Hepatic stellate cell (primary cell): ENCODE measurements around the gene PPP1R8.
"Not testable (repeated sequence)": the region's sequence is repeated elsewhere in the genome, so short reads cannot be mapped to it uniquely, and the experiment has no call there.

Experiments used
- DNase-seq: peaks from one replicate; pipeline ENCODE4 v3.0.0; 2011; ENCODE audit warnings: low spot score

The PPP1R8 gene

DNA sequence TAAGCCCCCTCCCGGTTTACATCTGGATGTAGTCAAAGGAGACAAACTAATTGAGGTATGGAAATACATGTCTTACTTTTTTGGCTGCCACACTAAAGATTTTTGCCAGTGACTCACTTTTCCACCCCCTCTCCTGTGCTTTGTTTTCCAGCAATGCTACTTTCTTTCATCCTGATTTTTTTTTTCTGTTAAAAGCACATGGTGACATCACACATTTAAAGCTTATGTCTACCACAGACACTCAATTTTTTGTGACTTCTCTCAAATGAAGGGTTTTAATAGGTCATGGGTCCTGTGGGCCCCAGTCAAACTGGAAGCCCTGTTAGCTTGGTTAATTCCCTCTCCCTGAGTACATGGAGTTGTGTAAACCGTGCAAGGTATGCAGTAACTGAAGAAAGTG, 2.2 kb downstream of the PPP1R8 start:
- DNase-seq: no peak

DNA sequence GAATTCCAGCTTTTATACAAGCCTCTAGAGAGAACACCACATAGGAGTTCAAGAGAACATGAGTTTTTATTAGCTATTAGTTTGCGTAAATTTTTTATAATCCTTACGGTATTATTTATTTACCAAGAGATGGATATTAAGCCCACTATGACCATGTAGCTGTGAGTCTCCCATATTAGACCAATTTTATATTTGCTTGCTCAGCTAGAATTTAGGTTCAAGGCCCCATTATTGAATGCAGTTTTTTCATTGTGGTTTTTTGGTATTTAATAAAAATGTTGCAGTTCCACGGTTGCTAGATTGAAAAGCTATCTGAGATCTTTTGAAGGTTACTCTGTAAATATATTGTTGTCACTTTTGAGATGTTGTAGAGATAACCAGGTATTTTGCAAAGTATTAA, 2.9 kb downstream of the PPP1R8 start:
- DNase-seq: no peak

DNA sequence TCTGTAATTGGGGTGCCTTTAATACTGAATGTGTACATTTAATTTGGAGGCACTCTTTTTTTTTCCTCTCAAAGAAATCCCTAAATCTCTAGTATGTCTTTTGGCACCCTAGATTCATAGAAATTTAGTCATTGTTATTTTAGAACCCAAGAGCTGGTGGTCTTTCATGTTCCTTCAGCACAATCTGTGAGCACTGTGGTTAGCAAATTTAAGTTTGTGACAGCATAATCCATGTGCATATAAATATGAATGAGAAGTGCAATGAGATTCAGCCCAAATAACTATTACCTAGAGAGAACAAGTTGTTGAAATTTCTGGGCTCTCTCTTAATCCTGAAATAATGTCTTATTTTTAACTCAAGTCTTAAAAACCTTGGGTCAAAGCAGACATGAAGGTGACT, 4.5 kb downstream of the PPP1R8 start:
- DNase-seq: no peak

GRCh38 chr1:27835501-27835900, 4.9 kb downstream of the PPP1R8 start:
- DNase-seq: no peak

- no peak for DNase-seq
Observed at GRCh38 chr1:27849951-27850350, 19.4 kb downstream of the PPP1R8 start.

GRCh38 chr1:27855085-27855484, 24.5 kb downstream of the PPP1R8 start:
- no peak for DNase-seq

DNA sequence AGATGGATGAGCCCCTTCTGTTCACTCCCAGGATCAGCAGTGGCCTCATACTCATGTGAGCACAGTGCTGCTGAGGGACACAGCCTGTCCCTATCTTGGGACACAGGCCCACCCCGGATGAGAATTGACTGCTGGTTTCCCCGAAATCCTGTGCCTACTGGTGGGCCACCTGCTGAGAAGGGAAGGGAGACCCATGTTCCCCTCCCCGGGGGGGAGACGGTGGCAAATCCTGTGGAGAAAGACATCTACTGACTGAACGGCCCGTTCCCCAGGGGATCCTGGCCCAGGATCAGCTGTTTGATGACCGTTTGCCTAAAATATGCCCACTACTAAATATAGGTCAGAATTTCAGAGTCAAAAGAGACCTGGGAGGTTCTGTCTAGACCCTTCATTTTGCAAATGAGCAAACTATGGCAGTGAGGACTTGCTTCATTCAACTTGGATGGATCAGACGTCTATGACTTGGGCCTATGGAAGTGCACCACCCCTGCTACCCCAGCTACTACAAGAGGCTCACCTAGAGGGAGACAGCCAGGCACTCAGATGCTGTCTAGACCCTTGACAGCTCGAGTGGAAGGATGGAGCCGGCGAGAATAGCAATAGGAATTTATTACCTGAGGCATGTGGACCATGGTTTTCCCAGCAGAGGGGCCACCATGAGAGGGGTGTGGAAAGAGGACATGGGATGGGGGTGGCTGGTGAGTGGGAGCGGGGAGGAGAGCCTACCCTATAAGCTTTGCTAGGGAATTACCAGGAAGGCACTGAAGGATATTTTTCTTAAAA, 26.2 kb downstream of the PPP1R8 start:
- no peak for DNase-seq

- DNase-seq: not testable (repeated sequence)
Observed at GRCh38 chr1:27857552-27857951, 27.0 kb downstream of the PPP1R8 start.

DNA sequence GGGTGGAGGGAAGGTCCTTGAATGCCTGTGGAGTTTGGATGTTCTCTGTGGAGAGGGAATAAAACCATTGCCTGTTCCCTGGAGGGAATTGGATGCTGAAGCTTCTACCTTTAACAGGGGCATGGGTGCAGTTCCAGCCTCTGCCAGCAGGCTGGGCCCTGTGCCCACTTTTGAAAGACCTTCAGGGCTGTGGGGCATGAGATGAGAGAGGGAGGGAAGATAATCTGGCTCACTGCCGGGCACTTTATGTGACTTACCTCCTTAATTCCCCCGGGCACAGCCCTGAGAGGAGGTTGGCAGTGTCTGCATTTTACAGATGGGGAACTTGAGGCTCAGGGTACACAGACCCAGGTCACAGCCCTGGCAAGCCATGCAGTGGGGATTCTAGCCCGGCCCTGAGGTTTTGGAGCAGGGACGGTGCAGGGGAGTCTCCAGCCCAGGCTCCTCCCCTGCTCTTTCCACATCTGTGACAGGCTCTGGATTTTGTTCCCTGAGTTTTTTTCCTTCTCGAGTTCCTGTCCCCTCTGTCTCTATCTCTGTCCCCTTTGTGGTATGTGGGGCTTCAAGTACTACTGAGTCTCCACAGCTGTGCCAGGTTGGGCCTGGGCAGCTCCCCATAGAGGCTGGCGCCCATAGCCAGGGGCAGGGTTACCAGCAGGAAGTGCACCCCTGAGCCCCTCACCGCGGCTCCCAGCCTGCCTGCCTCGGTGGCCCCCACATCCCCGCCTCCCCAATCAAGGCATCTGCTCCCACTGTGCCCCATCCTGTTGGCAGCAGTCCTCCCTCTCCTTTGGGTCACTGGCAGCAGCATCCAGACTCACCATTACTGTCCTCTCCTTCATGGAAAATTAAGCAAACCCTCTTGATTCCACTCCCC, 27.7 kb downstream of the PPP1R8 start:
- peak; percentile 86 for DNase-seq

DNA sequence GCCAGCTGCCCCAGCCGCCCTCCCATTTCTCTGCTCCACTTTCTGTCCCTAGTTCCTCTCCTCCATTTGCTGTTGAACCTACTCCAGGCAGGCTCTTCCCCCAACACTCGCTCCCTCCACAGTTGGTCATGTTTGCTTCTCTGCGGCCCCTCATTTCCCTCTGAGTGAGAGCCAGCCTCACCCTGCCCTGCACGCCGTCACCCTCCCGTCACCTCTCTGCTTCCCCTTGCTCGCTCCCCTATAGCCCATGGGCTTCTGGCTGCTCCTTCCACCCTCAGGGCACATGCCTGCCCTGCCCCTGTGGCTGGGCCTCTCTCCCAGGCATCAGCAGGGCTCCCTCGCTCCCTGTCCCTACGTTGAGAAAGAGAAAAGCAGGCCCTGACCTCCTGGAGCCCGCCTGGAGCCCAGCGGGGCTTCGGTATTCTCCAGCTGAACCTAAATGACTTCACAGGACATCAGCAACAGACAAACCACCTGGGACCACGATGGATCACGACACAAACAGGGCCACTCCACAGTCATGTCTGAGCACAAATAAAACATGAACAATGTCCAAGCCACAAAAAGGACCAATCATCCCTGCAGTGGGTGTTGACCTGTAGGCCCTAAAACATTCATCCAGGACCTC, 28.5 kb downstream of the PPP1R8 start:
- no peak for DNase-seq

GRCh38 chr1:27861436-27861835, 30.9 kb downstream of the PPP1R8 start:
- no peak for DNase-seq

DNA sequence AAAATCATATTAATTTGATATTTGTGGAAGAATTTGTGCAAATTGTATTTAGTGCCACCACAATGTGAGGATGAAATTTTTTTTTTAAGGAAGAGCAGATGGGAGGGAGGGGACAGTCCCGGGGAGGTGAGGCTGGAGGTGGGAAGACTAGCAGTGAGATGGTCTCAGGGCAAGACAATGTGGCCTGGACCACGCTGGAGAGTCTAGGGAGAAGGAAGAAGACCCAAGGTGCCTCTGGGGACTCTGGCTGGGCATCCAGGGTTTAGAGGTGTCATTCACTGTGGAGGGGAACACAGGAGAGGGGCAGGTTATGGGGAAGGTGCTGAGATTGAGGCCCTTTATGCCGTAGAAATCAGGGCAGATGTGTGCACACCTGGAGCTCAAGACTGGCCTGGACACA, 31.4 kb downstream of the PPP1R8 start:
- DNase-seq: no peak

- peak; percentile 96 for DNase-seq
Observed at GRCh38 chr1:27862671-27863537, 32.3 kb downstream of the PPP1R8 start.

DNA sequence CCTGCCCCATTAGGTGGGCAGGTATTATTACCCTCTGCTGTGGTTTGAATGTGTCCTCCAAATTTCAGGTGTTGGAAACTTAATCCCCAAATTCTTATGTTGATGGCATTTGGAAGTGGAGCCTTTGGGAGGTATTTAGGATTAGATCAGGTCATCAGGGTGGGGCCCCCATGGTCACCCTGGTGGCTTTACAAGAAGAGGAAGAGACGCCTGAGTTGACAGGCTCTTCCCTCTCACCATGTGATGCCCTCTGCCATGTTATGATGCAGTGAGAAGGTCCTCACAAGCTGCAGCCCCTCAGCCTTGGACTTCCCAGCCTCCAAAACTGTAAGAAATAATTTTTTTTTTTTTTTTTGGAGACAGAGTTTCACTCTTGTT, 32.9 kb downstream of the PPP1R8 start:
- DNase-seq: no peak

- DNase-seq: no peak
Observed at GRCh38 chr1:27864264-27864895, 33.8 kb downstream of the PPP1R8 start.

GRCh38 chr1:27865821-27866220, 35.2 kb downstream of the PPP1R8 start:
- no peak for DNase-seq

GRCh38 chr1:27868556-27868931, 38.0 kb downstream of the PPP1R8 start:
- no peak for DNase-seq

DNA sequence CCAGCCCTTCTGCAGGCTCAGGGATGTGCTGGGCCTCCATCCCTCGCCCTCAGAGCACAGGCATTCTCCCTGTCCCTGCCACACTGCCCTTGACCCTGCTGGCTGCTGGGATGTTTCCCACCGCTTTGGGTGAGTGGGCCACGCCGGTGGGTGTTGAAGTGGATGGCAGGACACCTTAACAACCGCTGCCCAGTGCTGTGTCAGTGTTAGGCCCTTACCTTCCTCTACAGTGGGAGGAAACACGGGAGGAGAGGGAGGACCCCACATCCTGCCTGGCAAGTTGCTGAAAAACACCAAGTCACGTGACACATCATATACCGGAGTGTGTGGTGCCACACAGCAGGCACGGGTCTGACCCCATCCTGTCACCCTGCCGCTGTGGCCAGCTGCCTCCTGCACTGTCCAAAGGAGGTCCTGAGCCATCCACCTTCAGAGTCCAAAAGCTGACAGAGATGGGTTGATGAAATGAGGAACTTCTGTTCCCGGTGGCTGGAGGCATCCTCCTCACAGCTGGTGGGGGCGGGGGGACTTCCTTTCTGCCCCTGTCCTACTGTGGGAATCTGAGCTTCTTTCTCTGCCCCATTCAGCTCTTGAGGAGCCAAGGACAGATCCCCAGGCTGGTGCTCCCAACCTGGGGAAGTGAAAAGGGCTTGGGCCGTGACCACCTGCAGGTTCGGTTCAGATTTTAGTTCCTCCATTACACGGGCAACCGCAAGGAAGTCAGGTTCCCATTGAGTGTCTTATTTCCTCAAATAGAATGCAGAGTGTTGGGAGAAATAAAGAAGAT, 38.5 kb downstream of the PPP1R8 start:
- DNase-seq: no peak

DNA sequence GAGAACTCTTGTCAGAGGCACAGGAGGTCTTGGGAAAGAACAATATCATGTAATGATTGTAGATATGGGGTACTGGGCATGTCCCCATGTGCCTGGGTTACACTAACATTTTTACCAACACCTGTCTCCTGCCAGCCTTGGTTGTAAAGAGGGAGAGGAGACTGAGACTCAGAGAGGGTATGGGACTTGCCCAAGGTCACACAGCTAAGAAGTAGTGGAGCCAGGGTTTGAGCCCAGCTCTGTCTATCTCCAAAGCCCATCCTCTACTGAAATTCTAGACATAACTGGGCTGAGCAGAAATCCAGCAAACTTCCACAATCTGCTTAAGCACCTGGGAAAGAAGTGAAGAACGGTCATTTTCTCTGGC, 39.1 kb downstream of the PPP1R8 start:
- no peak for DNase-seq

DNA sequence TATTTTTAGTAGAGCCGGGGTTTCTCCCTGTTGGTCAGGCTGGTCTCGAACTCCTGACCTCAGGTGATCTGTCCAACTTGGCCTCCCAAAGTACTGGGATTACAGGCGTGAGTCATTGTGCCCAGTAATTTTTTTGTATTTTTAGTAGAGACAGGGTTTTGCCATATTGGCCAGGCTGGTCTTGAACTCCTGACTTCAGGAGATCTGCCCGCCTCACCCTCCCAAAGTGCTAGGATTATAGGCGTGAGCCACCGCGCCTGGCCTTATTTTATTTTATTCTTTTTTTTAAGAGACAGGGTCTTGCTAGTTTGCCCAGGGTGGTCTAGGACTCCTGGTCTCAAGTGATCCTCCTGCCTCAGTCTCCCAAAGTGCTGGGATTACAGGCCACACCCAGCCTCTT, 40.5 kb downstream of the PPP1R8 start:
- DNase-seq: not testable (repeated sequence)
